ENCODE data around the gene CTNS. TPM values are rescaled to one million over a fixed set of nuclear protein-coding genes. Genes with fewer than 3 reads are reported as not detected.

Gene CTNS
- total RNA-seq, 1 experiment from 2014 or later: 8.9 TPM

DNA sequence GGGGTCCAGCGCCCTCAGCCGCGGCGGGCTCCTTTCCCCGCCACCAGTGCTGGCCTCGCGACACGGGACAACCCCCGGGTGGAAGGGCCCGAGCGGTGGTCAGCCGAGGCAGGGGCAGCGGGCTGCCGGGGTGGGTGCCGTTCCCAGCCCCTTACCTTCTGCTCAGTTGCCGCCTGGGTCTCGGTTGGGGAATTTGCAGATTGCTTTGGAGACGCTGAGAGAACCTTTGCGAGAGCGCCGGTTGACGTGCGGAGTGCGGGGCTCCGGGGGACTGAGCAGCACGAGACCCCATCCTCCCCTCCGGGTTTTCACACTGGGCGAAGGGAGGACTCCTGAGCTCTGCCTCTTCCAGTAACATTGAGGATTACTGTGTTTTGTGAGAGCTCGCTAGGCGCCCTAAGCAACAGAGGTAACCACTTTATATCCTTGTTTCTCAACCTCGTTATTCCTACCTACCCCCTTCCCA lies 381 bp downstream of the CTNS start:
- no peaks in the 10 kb centered on the region; the same call in 1 of the 2 replicates for H3K9me3 ChIP-seq (replicated peaks)
- no peak for DNase-seq (ENCODE audit: low read depth in 1 of 2, low spot score in 2 of 2)

DNA sequence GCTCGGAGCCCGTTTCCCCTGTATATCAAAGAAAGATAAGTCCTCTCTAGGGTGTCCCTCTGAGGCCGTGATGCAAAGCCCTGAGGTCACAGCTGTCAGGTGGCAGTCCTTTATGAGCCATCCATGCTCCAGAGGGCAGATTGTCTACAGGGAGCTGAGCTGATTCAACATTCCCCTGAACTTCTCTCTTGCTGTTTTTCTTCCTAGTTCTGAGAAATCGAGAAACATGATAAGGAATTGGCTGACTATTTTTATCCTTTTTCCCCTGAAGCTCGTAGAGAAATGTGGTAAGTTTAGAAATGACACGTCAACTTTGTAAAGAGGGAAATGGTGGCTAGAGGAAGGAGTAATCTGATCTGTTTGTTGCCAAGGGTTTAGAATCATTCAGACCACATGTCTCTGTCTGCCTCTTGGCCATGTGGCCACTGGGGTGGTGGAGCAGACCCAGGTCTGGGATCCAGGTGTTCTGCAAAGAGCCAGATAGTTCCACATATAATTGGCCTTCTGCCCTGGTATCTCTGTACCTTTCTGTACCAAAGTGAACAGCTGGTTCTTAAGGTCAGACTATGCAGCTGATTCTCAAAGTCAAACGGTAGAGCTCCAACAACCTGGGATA lies 3.5 kb downstream of the CTNS start:
- Histone ChIP-seq H3K4me1 (replicated peaks) (peaks cover 17% of the 10 kb centered on the region), H3K27me3 (replicated peaks) (no peaks in the 10 kb centered on the region), H3K4me3 (no peak overlapping the region), H3K27ac (no peak overlapping the region), H3K9me3 (replicated peaks) (no peaks in the 10 kb centered on the region; the same call in 1 of the 2 replicates), H3K36me3 (peaks cover 16% of the 10 kb centered on the region)
- no peak for DNase-seq (ENCODE audit: low read depth in 1 of 2, low spot score in 2 of 2)

More for the DNA sequence above, 381 bp downstream of the CTNS start:
- Histone ChIP-seq H3K27me3 (replicated peaks) (no peaks in the 10 kb centered on the region), H3K36me3 (peaks cover 11% of the 10 kb centered on the region; the same call in 1 of the 2 replicates), H3K27ac (0 out of 2 replicates have a peak overlapping the region, but pooled peaks have one; percentile 93), H3K4me1 (replicated peaks) (peaks cover 22% of the 10 kb centered on the region), H3K4me3 (peak overlapping the region; percentile 80)

DNA sequence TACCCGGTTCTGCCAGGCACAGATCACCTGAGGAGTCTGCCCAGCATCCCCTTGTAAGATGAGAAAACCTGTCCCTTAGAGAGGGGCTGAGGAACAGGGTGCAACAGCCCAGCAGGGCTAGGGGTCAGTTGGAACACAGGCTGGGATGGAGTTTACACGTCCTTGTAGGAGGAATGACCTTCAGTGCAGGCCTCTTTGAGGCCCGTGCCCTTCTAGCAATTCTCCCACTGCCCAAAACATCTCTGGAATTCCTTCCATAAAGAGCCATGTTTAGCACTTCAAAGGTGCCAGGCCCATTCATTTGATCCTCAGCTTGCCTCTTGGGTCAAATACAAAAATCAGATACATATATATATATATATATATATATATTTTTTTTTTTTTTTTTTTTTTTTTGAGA lies 4.5 kb downstream of the CTNS start:
- DNase-seq (ENCODE audit: low read depth in 1 of 2, low spot score in 2 of 2): no peak
- Histone ChIP-seq H3K27ac (no peak overlapping the region), H3K27me3 (replicated peaks) (no peaks in the 10 kb centered on the region)

DNA sequence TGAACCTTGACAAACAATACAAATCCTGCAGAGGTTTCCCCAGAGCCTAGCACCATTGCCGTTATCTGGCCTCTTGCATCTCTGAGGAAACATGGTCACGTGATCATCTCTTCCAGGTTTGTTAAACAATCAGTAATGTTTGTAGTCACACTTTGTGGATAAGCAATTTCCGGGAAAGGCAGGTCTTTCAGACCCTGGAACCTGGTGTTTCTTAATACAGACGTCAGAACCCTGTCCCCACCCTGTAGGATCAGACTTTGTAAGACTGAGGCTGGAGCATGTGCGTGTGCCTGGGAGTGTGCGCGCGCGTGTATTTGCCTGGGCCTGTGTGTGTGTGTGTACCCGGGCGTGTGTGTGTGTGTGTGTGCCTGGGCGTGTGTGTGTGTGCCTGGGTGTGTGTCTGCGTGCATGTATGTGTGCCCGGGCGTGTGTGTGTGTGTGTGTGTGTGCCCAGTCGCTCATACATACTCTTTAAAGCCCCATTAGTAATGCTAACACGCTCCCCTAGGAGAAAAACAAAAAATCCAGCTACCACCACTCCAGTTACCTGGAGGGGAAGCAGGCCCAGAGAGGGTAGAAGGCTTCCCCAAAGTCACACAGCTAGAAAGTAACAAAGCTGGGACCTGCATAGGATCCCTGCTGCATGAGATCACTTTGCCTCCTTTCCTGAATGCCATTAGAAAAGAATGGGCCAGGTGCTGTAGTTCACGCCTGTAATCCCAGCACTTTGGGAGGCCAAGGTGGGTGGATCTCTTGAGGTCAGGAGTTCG lies 5.3 kb downstream of the CTNS start:
- H3K36me3 ChIP-seq: peaks cover 11% of the 10 kb centered on the region
- no peaks in the 10 kb centered on the region for H3K27me3 ChIP-seq (replicated peaks)
- peaks cover 9% of the 10 kb centered on the region; the same call in 1 of the 2 replicates for H3K4me1 ChIP-seq (replicated peaks)
- DNase-seq (ENCODE audit: low read depth in 1 of 2, low spot score in 2 of 2): no peak
- H3K27ac ChIP-seq: no peak overlapping the region
- H3K9me3 ChIP-seq (replicated peaks): no peaks in the 10 kb centered on the region; the same call in 1 of the 2 replicates
- no peak overlapping the region for H3K4me3 ChIP-seq

More for the DNA sequence above, 4.5 kb downstream of the CTNS start:
- Histone ChIP-seq H3K4me1 (replicated peaks) (peaks cover 12% of the 10 kb centered on the region; the same call in 1 of the 2 replicates), H3K9me3 (replicated peaks) (no peaks in the 10 kb centered on the region; the same call in 1 of the 2 replicates), H3K36me3 (peaks cover 17% of the 10 kb centered on the region), H3K4me3 (no peak overlapping the region)

- H3K27me3 ChIP-seq (replicated peaks): no peaks in the 10 kb centered on the region
- DNase-seq (ENCODE audit: low read depth in 1 of 2, low spot score in 2 of 2): no peak
- H3K27ac ChIP-seq: no peak overlapping the region
- no peak overlapping the region for H3K4me3 ChIP-seq
- H3K4me1 ChIP-seq (replicated peaks): no peaks in the 10 kb centered on the region
- no peaks in the 10 kb centered on the region for H3K9me3 ChIP-seq (replicated peaks)
- peaks cover 25% of the 10 kb centered on the region for H3K36me3 ChIP-seq
Measured at GRCh38 chr17:3643889-3644349, 7.4 kb downstream of the CTNS start.

DNA sequence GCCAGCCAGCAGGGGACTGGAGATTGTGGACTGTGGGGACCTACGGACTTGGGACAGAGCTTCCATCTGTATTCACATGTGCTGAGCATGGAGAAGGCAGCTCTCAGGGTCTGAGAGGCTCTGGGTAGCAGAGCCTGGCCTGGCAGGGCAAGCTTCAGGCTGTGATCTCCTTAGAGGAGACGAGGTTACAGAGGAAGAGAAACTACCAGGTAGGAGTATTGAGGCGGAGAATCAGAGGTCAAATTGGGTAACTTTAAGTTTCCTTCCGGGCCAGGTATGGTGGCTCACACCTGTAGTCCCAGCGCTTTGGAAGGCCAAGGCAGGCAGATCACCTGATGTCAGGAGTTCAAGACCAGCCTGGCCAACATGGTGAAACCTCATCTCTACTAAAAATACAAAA lies 8.8 kb downstream of the CTNS start:
- no peak overlapping the region for H3K27ac ChIP-seq

GRCh38 chr17:3647251-3647650 lies 10.7 kb downstream of the CTNS start:
- no peaks in the 10 kb centered on the region for H3K4me1 ChIP-seq (replicated peaks)
- no peak overlapping the region for H3K27ac ChIP-seq
- DNase-seq (ENCODE audit: low read depth in 1 of 2, low spot score in 2 of 2): no peak
- H3K36me3 ChIP-seq: peaks cover 33% of the 10 kb centered on the region
- no peaks in the 10 kb centered on the region for H3K27me3 ChIP-seq (replicated peaks)
- H3K4me3 ChIP-seq: no peak overlapping the region
- H3K9me3 ChIP-seq (replicated peaks): no peaks in the 10 kb centered on the region

More for the DNA sequence above, 8.8 kb downstream of the CTNS start:
- Histone ChIP-seq H3K9me3 (replicated peaks) (no peaks in the 10 kb centered on the region), H3K4me3 (no peak overlapping the region), H3K27me3 (replicated peaks) (no peaks in the 10 kb centered on the region), H3K4me1 (replicated peaks) (no peaks in the 10 kb centered on the region), H3K36me3 (peaks cover 33% of the 10 kb centered on the region)
- no peak for DNase-seq (ENCODE audit: low read depth in 1 of 2, low spot score in 2 of 2)

DNA sequence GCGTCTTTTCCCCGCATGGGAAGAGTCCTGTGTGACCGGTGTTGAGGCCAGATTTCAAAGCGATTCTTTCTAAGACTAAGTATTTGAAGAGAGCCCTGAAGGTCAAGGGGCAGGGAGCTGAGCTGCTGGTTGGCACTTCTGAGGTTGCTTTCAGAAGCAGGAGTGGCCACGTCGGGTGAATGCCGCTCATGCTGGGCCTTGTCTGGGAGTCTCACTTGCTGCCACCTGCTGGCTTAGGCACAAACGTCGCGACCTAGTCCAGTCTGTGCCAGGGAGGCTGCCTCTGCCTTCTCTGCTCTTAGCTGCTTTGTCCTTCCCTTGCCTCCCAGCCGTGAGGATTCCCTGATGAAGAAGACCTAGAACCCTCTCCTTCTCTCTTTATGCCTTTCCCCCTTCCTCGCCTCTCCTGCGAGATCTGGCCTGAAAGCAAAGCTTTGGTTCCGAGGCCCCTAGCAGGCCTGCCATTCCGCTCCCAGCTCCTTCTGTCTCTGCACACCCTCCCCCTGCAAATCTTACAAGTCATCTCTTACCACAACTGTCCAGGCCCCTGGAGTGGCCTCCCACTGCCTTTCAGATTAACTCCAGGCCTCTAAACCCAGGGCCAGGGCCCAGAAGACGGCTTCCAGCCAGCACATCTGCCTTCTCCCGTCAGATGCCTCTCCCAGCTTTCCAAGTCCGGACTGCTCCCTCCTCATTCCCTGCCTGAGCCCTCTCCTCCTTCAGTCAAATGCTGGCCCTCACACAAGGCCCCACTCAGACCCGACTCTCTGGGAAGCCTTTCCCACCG lies 11.4 kb downstream of the CTNS start:
- Histone ChIP-seq H3K4me3 (no peak overlapping the region), H3K9me3 (replicated peaks) (no peaks in the 10 kb centered on the region), H3K27ac (no peak overlapping the region), H3K36me3 (peaks cover 33% of the 10 kb centered on the region), H3K27me3 (replicated peaks) (no peaks in the 10 kb centered on the region), H3K4me1 (replicated peaks) (no peaks in the 10 kb centered on the region)
- DNase-seq (ENCODE audit: low read depth in 1 of 2, low spot score in 2 of 2): peak in 1 of 2 experiments; percentile 64

GRCh38 chr17:3655766-3656165 lies 19.2 kb downstream of the CTNS start:
- Histone ChIP-seq H3K4me1 (replicated peaks) (peaks cover 30% of the 10 kb centered on the region), H3K36me3 (peaks cover 33% of the 10 kb centered on the region), H3K27me3 (replicated peaks) (no peaks in the 10 kb centered on the region), H3K27ac (no peak overlapping the region), H3K4me3 (no peak overlapping the region), H3K9me3 (replicated peaks) (no peaks in the 10 kb centered on the region)
- DNase-seq (ENCODE audit: low read depth in 1 of 2, low spot score in 2 of 2): no peak

GRCh38 chr17:3656353-3656752 lies 19.8 kb downstream of the CTNS start:
- H3K27me3 ChIP-seq (replicated peaks): no peaks in the 10 kb centered on the region
- H3K27ac ChIP-seq: no peak overlapping the region
- H3K4me3 ChIP-seq: no peak overlapping the region
- no peak for DNase-seq (ENCODE audit: low read depth in 1 of 2, low spot score in 2 of 2)
- peaks cover 31% of the 10 kb centered on the region for H3K4me1 ChIP-seq (replicated peaks)
- H3K36me3 ChIP-seq: peaks cover 39% of the 10 kb centered on the region
- no peaks in the 10 kb centered on the region for H3K9me3 ChIP-seq (replicated peaks)

- H3K27me3 ChIP-seq (replicated peaks): no peaks in the 10 kb centered on the region
Measured at GRCh38 chr17:3656755-3657587, 20.4 kb downstream of the CTNS start.

GRCh38 chr17:3657588-3657869 lies 21.0 kb downstream of the CTNS start:
- Histone ChIP-seq H3K27me3 (replicated peaks) (no peaks in the 10 kb centered on the region), H3K9me3 (replicated peaks) (no peaks in the 10 kb centered on the region), H3K4me1 (replicated peaks) (peaks cover 31% of the 10 kb centered on the region), H3K4me3 (no peak overlapping the region), H3K27ac (no peak overlapping the region), H3K36me3 (peaks cover 50% of the 10 kb centered on the region)
- DNase-seq (ENCODE audit: low read depth in 1 of 2, low spot score in 2 of 2): no peak

More at GRCh38 chr17:3656755-3657587, 20.4 kb downstream of the CTNS start:
- Histone ChIP-seq H3K9me3 (replicated peaks) (no peaks in the 10 kb centered on the region), H3K4me3 (no peak overlapping the region), H3K36me3 (peaks cover 45% of the 10 kb centered on the region), H3K27ac (no peak overlapping the region), H3K4me1 (replicated peaks) (peaks cover 31% of the 10 kb centered on the region)
- no peak for DNase-seq (ENCODE audit: low read depth in 1 of 2, low spot score in 2 of 2)
